B cell (primary cell): ENCODE measurements around the gene NECAB2. TPM values are rescaled to one million over a fixed set of nuclear protein-coding genes. Genes with fewer than 3 reads are reported as not detected.

Experiments used
- ATAC-seq: fragments of 200-7000 bp; cut with Tn5 transposase; one replicate; pipeline ENCODE4 v1.10.0; 2021; ENCODE audit warnings: low read depth, mild to moderate bottlenecking, moderate number of reproducible peaks, moderate library complexity
- CTCF ChIA-PET: fragments of 350-600 bp; sonication (Branson Sonifier 250); formaldehyde crosslinking; loops from one replicate; lab custom pipeline; 2021; ENCODE audit warnings: antibody characterized with exemption, inconsistent platforms; lab: Charles Lee
- POLR2A ChIA-PET: fragments of 350-600 bp; sonication (Branson Sonifier 250); formaldehyde crosslinking; loops from one replicate; lab custom pipeline; 2021; ENCODE audit warnings: antibody characterized with exemption; lab: Charles Lee
- DNase-seq: peaks from one replicate; pipeline ENCODE4 v3.0.0; 2013
- H2AFZ ChIP-seq: 2 replicates; pipeline ENCODE4 v1.6.1; 2012; ENCODE audit warnings: mild to moderate bottlenecking, low read depth, low read length; ENCODE audit not compliant: insufficient read depth, poor library complexity, severe bottlenecking
- H3K27ac ChIP-seq, 2 donors: 1 replicate in 1 of 2; 2 replicates in 1 of 2; pipeline ENCODE4 v1.5.1; 2012 to 2013; ENCODE audit warnings: low read length in 2 of 2, mild to moderate bottlenecking in 2 of 2, moderate library complexity in 1 of 2
- H3K27me3 ChIP-seq, 4 experiments: fragments of 200-600 bp in 1 of 4; sonication (generic) in 1 of 4; replicated peaks in 1 of 4; 1 replicate in 2 of 4; 2 replicates in 2 of 4; pipeline versions ENCODE4 v1.6.1 to v1.7.0; 2013 to 2016; ENCODE audit warnings: low read length in 3 of 4, mild to moderate bottlenecking in 2 of 4, mixed read lengths in 1 of 4, moderate library complexity in 1 of 4; ENCODE audit not compliant: insufficient read depth in 4 of 4, control insufficient read depth in 3 of 4; ENCODE audit errors: control extremely low read depth in 1 of 4
- H3K36me3 ChIP-seq, 2 experiments: replicated peaks in 1 of 2; 1 replicate in 1 of 2; 2 replicates in 1 of 2; pipeline versions ENCODE4 v1.6.1 to v1.7.1; 2013; ENCODE audit warnings: low read length in 1 of 2; ENCODE audit not compliant: insufficient read depth in 2 of 2, control insufficient read depth in 1 of 2; ENCODE audit errors: control extremely low read depth in 1 of 2, extremely low read depth in 1 of 2
- H3K4me1 ChIP-seq, 2 donors: fragments of 200-600 bp in 1 of 2; sonication (generic) in 1 of 2; 1 replicate in 1 of 2; 2 replicates in 1 of 2; pipeline versions ENCODE4 v1.5.1 to v1.6.1; 2013 to 2017; ENCODE audit warnings: low read length in 2 of 2; ENCODE audit not compliant: control insufficient read depth in 2 of 2, insufficient read depth in 2 of 2
- H3K4me2 ChIP-seq: replicated peaks from 2 replicates; pipeline ENCODE3; 2012; ENCODE audit warnings: mild to moderate bottlenecking, low read depth, low read length; ENCODE audit not compliant: poor library complexity, severe bottlenecking
- H3K4me3 ChIP-seq, 5 experiments: fragments of 200-600 bp in 1 of 5; sonication (generic) in 1 of 5; 1 replicate in 3 of 5; 2 replicates in 2 of 5; pipeline versions ENCODE4 v1.5.1 to v1.7.0; 2011 to 2016; ENCODE audit warnings: low read length in 4 of 5, mild to moderate bottlenecking in 4 of 5, low read depth in 2 of 5, control low read depth in 1 of 5, moderate library complexity in 1 of 5; ENCODE audit not compliant: insufficient read depth in 1 of 5; ENCODE audit errors: control extremely low read depth in 1 of 5, extremely low read depth in 1 of 5
- H3K79me2 ChIP-seq: fragments of 200-600 bp; sonication (generic); one replicate; pipeline ENCODE4 v1.6.0; 2016; ENCODE audit warnings: low read length; ENCODE audit not compliant: control insufficient read depth, insufficient read depth
- H3K9ac ChIP-seq: fragments of 200-600 bp; sonication (generic); 2 replicates; pipeline ENCODE4 v1.6.1; 2017; ENCODE audit warnings: mild to moderate bottlenecking, low read length, moderate library complexity
- H3K9me3 ChIP-seq, 3 donors: one replicate each; pipeline versions ENCODE4 v1.6.1 to v1.7.1; 2013; ENCODE audit warnings: low read length in 2 of 3; ENCODE audit not compliant: control insufficient read depth in 2 of 3, insufficient read depth in 1 of 3; ENCODE audit errors: control extremely low read depth in 1 of 3
- H4K20me1 ChIP-seq: 2 replicates; pipeline ENCODE4 v1.6.0; 2012; ENCODE audit warnings: mild to moderate bottlenecking, low read length; ENCODE audit not compliant: insufficient read depth, control insufficient read depth, poor library complexity, severe bottlenecking
- H3K27ac Mint-ChIP-seq: one replicate; pipeline ENCODE4 v1.8.0; 2021; ENCODE audit warnings: mixed read lengths
- H3K27me3 Mint-ChIP-seq: one replicate; pipeline ENCODE4 v1.8.0; 2021; ENCODE audit warnings: mixed read lengths
- H3K4me1 Mint-ChIP-seq: one replicate; pipeline ENCODE4 v1.8.0; 2021; ENCODE audit warnings: mixed read lengths
- H3K4me3 Mint-ChIP-seq: one replicate; pipeline ENCODE4 v1.8.0; 2021; ENCODE audit warnings: mixed read lengths
- H3K9me3 Mint-ChIP-seq: one replicate; pipeline ENCODE4 v1.8.0; 2022; ENCODE audit warnings: mixed read lengths; ENCODE audit not compliant: insufficient read depth
- CTCF ChIP-seq: fragments of 200-600 bp; IDR thresholded peaks from one replicate; pipeline ENCODE4 v1.8.0; 2022; ENCODE audit warnings: antibody characterized with exemption, mild to moderate bottlenecking
- EZH2 ChIP-seq: IDR thresholded peaks from 2 replicates; pipeline ENCODE4 v1.6.1; 2012; ENCODE audit warnings: borderline replicate concordance, low read depth, mild to moderate bottlenecking, moderate library complexity, low read length; ENCODE audit not compliant: insufficient read depth, poor library complexity, severe bottlenecking
- WGBS: methylation state at CpG from one replicate; pipeline ENCODE4 v1.1.5; 2013; ENCODE audit warnings: missing lambda C conversion rate; ENCODE audit not compliant: insufficient coverage; 5-methylcytosine and 5-hydroxymethylcytosine counted together
- intact Hi-C: fragments of 100-400 bp; cut with micrococcal nuclease; formaldehyde crosslinking; loops from one replicate; pipeline ENCODE4 v1.10.0; 2022
- polyA plus RNA-seq: library from polyadenylated mRNA; depleted of rRNA; stranded (reverse); fragments of >200 nt; gene quantifications from 2 replicates; pipeline ENCODE4 v1.2.3, GENCODE V29; 2012
- total RNA-seq, 2 donors: library from RNA; stranded (reverse); fragments of 120-200 nt in 1 of 2; gene quantifications; 1 replicate in 1 of 2; 2 replicates in 1 of 2; pipeline versions ENCODE4 v1.2.3 to v1.2.4, GENCODE V29; 2013 to 2022

NECAB2 gene
- total and polyA plus RNA-seq, 2 donors (not counting 1 experiment from before 2014, with no cell fraction given) = not detected

GRCh38 chr16:83994087-83994486 is 26.0 kb downstream of the NECAB2 start:
- peaks cover 0 to 11% (median 0%) of the 10 kb centered on the region in 3 donors for H3K9me3 ChIP-seq
- H3K79me2 ChIP-seq = no peaks in the 10 kb centered on the region
- H3K4me1 ChIP-seq = peaks cover 0 to 4% of the 10 kb centered on the region in 2 donors
- H2AFZ ChIP-seq = no peak overlapping the region
- DNase-seq (no peak), ATAC-seq (no peak)
- H3K27ac ChIP-seq = no peak overlapping the region
- H4K20me1 ChIP-seq = no peaks in the 10 kb centered on the region
- Mint-ChIP-seq H3K4me1 (peaks cover 1% of the 10 kb centered on the region), H3K9me3 (no peaks in the 10 kb centered on the region), H3K27me3 (peaks cover 50% of the 10 kb centered on the region), H3K27ac (no peak overlapping the region), H3K4me3 (no peak overlapping the region)
- TF ChIP-seq CTCF = no peak
- no peak for TF ChIP-seq EZH2
- no peak overlapping the region for H3K9ac ChIP-seq
- 66% methylated on average over 6 of the region's 8 CpGs for WGBS
- no peak overlapping the region for H3K4me2 ChIP-seq
- H3K4me3 ChIP-seq = no peak overlapping the region
- no peaks in the 10 kb centered on the region for H3K36me3 ChIP-seq
- ChIA-PET POLR2A (no interaction called here), CTCF (no interaction called here)
- intact Hi-C loops = no loop called here
- H3K27me3 ChIP-seq = peaks cover 0 to 13% (median 6%) of the 10 kb centered on the region in 4 experiments

DNA sequence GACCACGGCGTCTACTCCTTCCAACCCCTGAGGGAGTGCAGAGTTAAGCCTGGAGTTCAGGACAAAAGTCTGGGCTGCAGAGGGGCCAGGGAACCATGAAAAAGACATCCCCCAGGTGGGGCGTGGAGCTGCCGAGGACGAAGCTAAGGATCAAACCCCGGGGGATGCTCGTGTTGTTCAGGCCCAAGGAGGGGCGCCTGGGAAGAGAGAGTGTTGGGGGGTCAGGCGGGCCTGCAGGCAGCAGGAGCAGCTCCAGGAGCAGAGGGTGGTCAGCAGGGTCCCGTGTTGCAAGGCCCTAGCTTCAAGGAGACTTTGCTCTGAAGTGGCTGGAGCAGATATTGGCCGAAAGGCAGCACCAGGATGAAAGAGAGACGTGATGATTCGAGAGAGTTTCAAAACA is 26.7 kb downstream of the NECAB2 start:
- WGBS = 76% methylated on average over 13 of the region's 13 CpGs

More for the DNA sequence above, 26.7 kb downstream of the NECAB2 start:
- Histone ChIP-seq H3K79me2 (no peaks in the 10 kb centered on the region), H3K27ac (no peak overlapping the region), H2AFZ (no peak overlapping the region), H3K4me1 (peaks cover 0 to 4% of the 10 kb centered on the region in 2 donors), H3K36me3 (no peaks in the 10 kb centered on the region), H3K9ac (no peak overlapping the region), H3K27me3 (peaks cover 0 to 13% (median 5%) of the 10 kb centered on the region in 4 experiments), H3K4me3 (no peak overlapping the region), H3K9me3 (peaks cover 0 to 11% (median 0%) of the 10 kb centered on the region in 3 donors), H4K20me1 (no peaks in the 10 kb centered on the region), H3K4me2 (no peak overlapping the region)
- Mint-ChIP-seq H3K4me3 (no peak overlapping the region), H3K27me3 (peaks cover 46% of the 10 kb centered on the region), H3K9me3 (no peaks in the 10 kb centered on the region), H3K27ac (no peak overlapping the region), H3K4me1 (peaks cover 1% of the 10 kb centered on the region)
- ATAC-seq = no peak
- ChIA-PET CTCF (interaction anchor here (1.1 kb wide), 1 partner anchor 10 kb away, joined by 3 read pairs; no protein-coding TSS in a partner anchor), POLR2A (no interaction called here)
- DNase-seq = no peak
- intact Hi-C loops = no loop called here
- TF ChIP-seq EZH2 (no peak), CTCF (no peak)
